ENCODE measurements around the gene HRH3. TPM values are rescaled to one million over a fixed set of nuclear protein-coding genes. Genes with fewer than 3 reads are reported as not detected.

The HRH3 gene
- total RNA-seq (2022; extraction: Qiagen RNA extraction; ENCODE audit: low read depth) = not detected in 5 replicates

GRCh38 chr20:62219992-62220665, at the start of gene HRH3:
TSS of gene HRH3 (minus strand) at chr20:62220278. CDS start at chr20:62219970, 308 bp downstream.

GRCh38 chr20:62237801-62238568, 17.9 kb upstream of the HRH3 start, which contains the start of gene OSBPL2:
TSS of gene OSBPL2 (plus strand) at chr20:62238521. CDS start at chr20:62256185, 17,664 bp downstream.

GRCh38 chr20:62182469-62183425, 37.3 kb downstream of the HRH3 start, which contains the start of gene MTG2:
TSS of gene MTG2 (plus strand) at chr20:62183028. CDS start at chr20:62193421, 10,393 bp downstream.

Other genes with a start within 250 kb of the HRH3 start
- 16.5 to 25.4 TPM (median 17.9 TPM) in 5 replicates for gene TAF4, start 154.4 kb downstream of the HRH3 start, total RNA-seq (2022; extraction: Qiagen RNA extraction; ENCODE audit: low read depth)
- 21.9 to 27.5 TPM (median 25.9 TPM) in 5 replicates for gene LSM14B, start 97.8 kb downstream of the HRH3 start, total RNA-seq (2022; extraction: Qiagen RNA extraction; ENCODE audit: low read depth)
- gene PSMA7, start 76.9 kb downstream of the HRH3 start, total RNA-seq (2022; extraction: Qiagen RNA extraction; ENCODE audit: low read depth) = 500 to 593 TPM (median 554 TPM) in 5 replicates
- gene SS18L1, start 76.5 kb downstream of the HRH3 start, total RNA-seq (2022; extraction: Qiagen RNA extraction; ENCODE audit: low read depth) = 8.1 to 10.6 TPM (median 9.4 TPM) in 5 replicates
- 37.3 to 39.4 TPM (median 38.0 TPM) in 5 replicates for gene MTG2, start 37.2 kb downstream of the HRH3 start, total RNA-seq (2022; extraction: Qiagen RNA extraction; ENCODE audit: low read depth)
- gene OSBPL2, start 18.2 kb upstream of the HRH3 start, total RNA-seq (2022; extraction: Qiagen RNA extraction; ENCODE audit: low read depth) = 17.9 to 22.3 TPM (median 18.9 TPM) in 5 replicates
- 153 to 195 TPM (median 170 TPM) in 5 replicates for gene ADRM1, start 82.7 kb upstream of the HRH3 start, total RNA-seq (2022; extraction: Qiagen RNA extraction; ENCODE audit: low read depth)
- gene LAMA5, start 147.0 kb upstream of the HRH3 start, total RNA-seq (2022; extraction: Qiagen RNA extraction; ENCODE audit: low read depth) = 250 to 425 TPM (median 380 TPM) in 5 replicates
- 2,494 to 3,216 TPM (median 2,696 TPM) in 5 replicates for gene RPS21, start 166.8 kb upstream of the HRH3 start, total RNA-seq (2022; extraction: Qiagen RNA extraction; ENCODE audit: low read depth)
- gene CABLES2, start 187.0 kb upstream of the HRH3 start, total RNA-seq (2022; extraction: Qiagen RNA extraction; ENCODE audit: low read depth) = 4.1 to 5.9 TPM (median 4.7 TPM) in 5 replicates
- gene RBBP8NL, start 207.3 kb upstream of the HRH3 start, total RNA-seq (2022; extraction: Qiagen RNA extraction; ENCODE audit: low read depth) = 0.03 TPM in 1 of 5 replicates, not detected in the others